ENCODE data around the gene GDPD3.
A peak's percentile ranks its signal among the peaks of the same experiment; 100 is the strongest.

The GDPD3 gene

DNA sequence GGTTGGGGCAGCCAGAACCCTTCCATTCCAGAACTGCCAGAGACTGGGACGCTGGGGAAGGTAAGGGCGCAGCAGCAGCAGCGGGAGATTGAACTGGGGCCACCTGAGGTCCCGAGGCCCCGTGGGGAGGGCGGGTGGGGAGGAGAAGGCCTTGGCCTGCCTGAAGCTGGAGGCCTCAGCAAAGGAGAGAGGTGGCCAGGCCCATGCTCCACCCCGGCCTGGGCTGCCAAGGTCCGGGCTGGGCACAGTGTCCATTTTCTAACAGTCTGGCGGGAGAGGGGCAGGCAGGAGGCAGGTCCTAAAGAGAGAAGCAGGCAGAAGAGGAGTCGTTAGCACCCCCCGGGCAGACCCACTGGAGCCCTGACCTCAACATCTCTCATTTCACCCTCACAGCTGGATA, 1.1 kb upstream of the GDPD3 start:
- no peak overlapping the region for H3K4me3 ChIP-seq (ENCODE audit: low read length in 2 of 2)
- H3K4me1 ChIP-seq (ENCODE audit: control insufficient read depth in 2 of 2, insufficient read depth in 2 of 2, low read length in 2 of 2), result peaks cover 53 to 60% of the 10 kb centered on the region in 2 donors
- H3K27me3 ChIP-seq (ENCODE audit: control insufficient read depth in 2 of 2, insufficient read depth in 2 of 2, low read length in 2 of 2), result no peaks in the 10 kb centered on the region
- peak overlapping the region; percentile 86 to 90 for H3K27ac ChIP-seq (ENCODE audit: low read depth in 2 of 2, low read length in 2 of 2)
- H3K9me3 ChIP-seq (ENCODE audit: control insufficient read depth in 2 of 2, low read length in 2 of 2), result no peaks in the 10 kb centered on the region
- H3K36me3 ChIP-seq (ENCODE audit: control insufficient read depth in 2 of 2, insufficient read depth in 2 of 2, low read length in 2 of 2), result peaks cover 45 to 51% of the 10 kb centered on the region in 2 donors
- peak overlapping the region in 1 of 2 donors; percentile 77 for H3K9ac ChIP-seq (ENCODE audit: low read depth in 1 of 2, low read length in 2 of 2)

- Histone ChIP-seq H3K27ac (ENCODE audit: low read depth in 2 of 2, low read length in 2 of 2) (peak overlapping the region; percentile 86 to 90), H3K27me3 (ENCODE audit: control insufficient read depth in 2 of 2, insufficient read depth in 2 of 2, low read length in 2 of 2) (no peaks in the 10 kb centered on the region), H3K9ac (ENCODE audit: low read depth in 1 of 2, low read length in 2 of 2) (peak overlapping the region; percentile 56 to 77), H3K4me1 (ENCODE audit: control insufficient read depth in 2 of 2, insufficient read depth in 2 of 2, low read length in 2 of 2) (peaks cover 50 to 57% of the 10 kb centered on the region in 2 donors), H3K36me3 (ENCODE audit: control insufficient read depth in 2 of 2, insufficient read depth in 2 of 2, low read length in 2 of 2) (peaks cover 41 to 48% of the 10 kb centered on the region in 2 donors), H3K9me3 (ENCODE audit: control insufficient read depth in 2 of 2, low read length in 2 of 2) (no peaks in the 10 kb centered on the region), H3K4me3 (ENCODE audit: low read length in 2 of 2) (peak overlapping the region in 1 of 2 donors; percentile 49)
Measured at GRCh38 chr16:30113711-30114333, 485 bp upstream of the GDPD3 start.

DNA sequence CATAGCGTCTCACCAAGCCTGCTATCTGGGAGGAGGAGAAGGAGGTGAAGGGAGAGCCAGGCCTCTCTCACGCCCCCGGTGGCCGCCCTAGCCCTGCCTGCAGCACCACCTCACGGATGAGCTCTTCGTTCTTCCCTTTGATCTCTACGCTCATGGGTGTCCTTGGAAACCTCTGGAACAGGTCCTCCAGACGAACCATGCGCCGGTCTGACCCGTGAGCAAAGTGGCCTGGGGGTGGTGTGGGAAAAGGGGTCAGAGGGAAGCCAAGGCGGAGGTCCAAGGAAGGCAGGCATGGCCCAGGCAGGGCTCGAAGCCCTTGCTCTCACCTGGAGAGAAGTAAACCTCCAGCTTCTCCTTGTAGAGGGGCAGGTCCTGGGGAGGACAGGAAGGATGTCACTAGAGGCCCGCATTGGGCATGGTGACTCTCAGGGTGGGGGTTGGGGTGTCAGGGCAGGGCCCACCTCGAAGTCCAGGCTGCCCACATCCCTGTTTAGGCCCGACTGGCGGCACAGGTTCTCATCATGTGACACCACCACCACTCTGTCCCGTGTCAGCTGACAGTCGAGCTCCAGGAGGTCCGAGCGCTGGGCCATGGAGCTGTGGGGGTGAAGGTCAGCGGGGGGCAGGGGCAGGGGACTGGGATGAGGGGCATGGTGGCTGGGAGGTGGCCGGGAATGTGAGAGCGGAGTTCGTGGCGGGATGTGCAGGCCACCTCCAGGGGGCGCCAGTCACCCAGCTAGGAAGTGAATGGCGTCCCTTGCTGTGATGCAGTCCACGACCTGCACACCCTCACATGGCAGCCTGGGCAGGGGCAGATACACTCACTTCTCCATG, 923 bp downstream of the GDPD3 start:
- Histone ChIP-seq H3K27ac (ENCODE audit: low read depth in 2 of 2, low read length in 2 of 2) (peak overlapping the region; percentile 86 to 90), H3K4me1 (ENCODE audit: control insufficient read depth in 2 of 2, insufficient read depth in 2 of 2, low read length in 2 of 2) (peaks cover 38 to 46% of the 10 kb centered on the region in 2 donors), H3K9me3 (ENCODE audit: control insufficient read depth in 2 of 2, low read length in 2 of 2) (no peaks in the 10 kb centered on the region), H3K27me3 (ENCODE audit: control insufficient read depth in 2 of 2, insufficient read depth in 2 of 2, low read length in 2 of 2) (no peaks in the 10 kb centered on the region), H3K4me3 (ENCODE audit: low read length in 2 of 2) (peak overlapping the region in 1 of 2 donors; percentile 49), H3K36me3 (ENCODE audit: control insufficient read depth in 2 of 2, insufficient read depth in 2 of 2, low read length in 2 of 2) (peaks cover 35 to 42% of the 10 kb centered on the region in 2 donors), H3K9ac (ENCODE audit: low read depth in 1 of 2, low read length in 2 of 2) (peak overlapping the region in 1 of 2 donors; percentile 77)

GRCh38 chr16:30110661-30111060, 2.7 kb downstream of the GDPD3 start:
- Histone ChIP-seq H3K4me1 (ENCODE audit: control insufficient read depth in 2 of 2, insufficient read depth in 2 of 2, low read length in 2 of 2) (peaks cover 23 to 28% of the 10 kb centered on the region in 2 donors), H3K9me3 (ENCODE audit: control insufficient read depth in 2 of 2, low read length in 2 of 2) (no peaks in the 10 kb centered on the region), H3K4me3 (ENCODE audit: low read length in 2 of 2) (no peak overlapping the region), H3K36me3 (ENCODE audit: control insufficient read depth in 2 of 2, insufficient read depth in 2 of 2, low read length in 2 of 2) (peaks cover 31 to 33% of the 10 kb centered on the region in 2 donors), H3K27me3 (ENCODE audit: control insufficient read depth in 2 of 2, insufficient read depth in 2 of 2, low read length in 2 of 2) (no peaks in the 10 kb centered on the region), H3K9ac (ENCODE audit: low read depth in 1 of 2, low read length in 2 of 2) (no peak overlapping the region), H3K27ac (ENCODE audit: low read depth in 2 of 2, low read length in 2 of 2) (no peak overlapping the region)

GRCh38 chr16:30108059-30108850, 5.1 kb downstream of the GDPD3 start:
- Histone ChIP-seq H3K9me3 (ENCODE audit: control insufficient read depth in 2 of 2, low read length in 2 of 2) (no peaks in the 10 kb centered on the region), H3K27me3 (ENCODE audit: control insufficient read depth in 2 of 2, insufficient read depth in 2 of 2, low read length in 2 of 2) (no peaks in the 10 kb centered on the region), H3K27ac (ENCODE audit: low read depth in 2 of 2, low read length in 2 of 2) (no peak overlapping the region), H3K36me3 (ENCODE audit: control insufficient read depth in 2 of 2, insufficient read depth in 2 of 2, low read length in 2 of 2) (peaks cover 36 to 45% of the 10 kb centered on the region in 2 donors), H3K4me1 (ENCODE audit: control insufficient read depth in 2 of 2, insufficient read depth in 2 of 2, low read length in 2 of 2) (peaks cover 5 to 7% of the 10 kb centered on the region in 2 donors), H3K9ac (ENCODE audit: low read depth in 1 of 2, low read length in 2 of 2) (no peak overlapping the region), H3K4me3 (ENCODE audit: low read length in 2 of 2) (no peak overlapping the region)

GRCh38 chr16:30104492-30104891, 8.8 kb downstream of the GDPD3 start:
- peaks cover 20 to 31% of the 10 kb centered on the region in 2 donors for H3K36me3 ChIP-seq (ENCODE audit: control insufficient read depth in 2 of 2, insufficient read depth in 2 of 2, low read length in 2 of 2)
- H3K4me1 ChIP-seq (ENCODE audit: control insufficient read depth in 2 of 2, insufficient read depth in 2 of 2, low read length in 2 of 2), result peaks cover 0 to 2% of the 10 kb centered on the region in 2 donors
- H3K9ac ChIP-seq (ENCODE audit: low read depth in 1 of 2, low read length in 2 of 2), result no peak overlapping the region
- no peak overlapping the region for H3K27ac ChIP-seq (ENCODE audit: low read depth in 2 of 2, low read length in 2 of 2)
- H3K4me3 ChIP-seq (ENCODE audit: low read length in 2 of 2), result no peak overlapping the region
- no peaks in the 10 kb centered on the region for H3K27me3 ChIP-seq (ENCODE audit: control insufficient read depth in 2 of 2, insufficient read depth in 2 of 2, low read length in 2 of 2)
- H3K9me3 ChIP-seq (ENCODE audit: control insufficient read depth in 2 of 2, low read length in 2 of 2), result no peaks in the 10 kb centered on the region

DNA sequence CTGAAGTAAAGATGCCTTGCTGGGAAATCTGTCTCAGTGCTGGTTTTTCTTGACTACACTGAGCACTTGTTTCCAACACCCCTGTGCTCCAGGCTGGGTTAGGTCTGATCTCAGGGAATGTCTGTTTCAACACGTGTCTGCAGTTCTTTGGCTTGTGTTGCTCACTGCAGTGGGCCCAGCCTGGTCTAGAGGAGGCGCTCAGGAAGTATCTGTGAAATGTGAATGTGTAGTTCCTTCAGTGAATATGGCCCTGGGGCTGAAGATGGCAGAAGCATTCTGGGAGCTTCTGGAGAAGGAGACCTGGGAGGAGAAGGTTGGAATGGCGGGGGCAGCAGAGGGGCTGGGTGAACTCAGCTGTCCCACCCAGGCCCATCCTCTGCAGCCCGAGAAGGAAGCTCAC, 9.2 kb downstream of the GDPD3 start:
- Histone ChIP-seq H3K27ac (ENCODE audit: low read depth in 2 of 2, low read length in 2 of 2) (no peak overlapping the region), H3K36me3 (ENCODE audit: control insufficient read depth in 2 of 2, insufficient read depth in 2 of 2, low read length in 2 of 2) (peaks cover 19 to 31% of the 10 kb centered on the region in 2 donors), H3K4me3 (ENCODE audit: low read length in 2 of 2) (no peak overlapping the region)

GRCh38 chr16:30096862-30097563, 16.3 kb downstream of the GDPD3 start:
- H3K9ac ChIP-seq (ENCODE audit: low read depth in 1 of 2, low read length in 2 of 2), result peak overlapping the region; percentile 79 to 87
- H3K4me1 ChIP-seq (ENCODE audit: control insufficient read depth in 2 of 2, insufficient read depth in 2 of 2, low read length in 2 of 2), result peaks cover 23 to 25% of the 10 kb centered on the region in 2 donors
- H3K4me3 ChIP-seq (ENCODE audit: low read length in 2 of 2), result peak overlapping the region in 1 of 2 donors; percentile 70
- H3K27me3 ChIP-seq (ENCODE audit: control insufficient read depth in 2 of 2, insufficient read depth in 2 of 2, low read length in 2 of 2), result no peaks in the 10 kb centered on the region
- H3K36me3 ChIP-seq (ENCODE audit: control insufficient read depth in 2 of 2, insufficient read depth in 2 of 2, low read length in 2 of 2), result peaks cover 11 to 14% of the 10 kb centered on the region in 2 donors
- H3K27ac ChIP-seq (ENCODE audit: low read depth in 2 of 2, low read length in 2 of 2), result peak overlapping the region; percentile 88 to 93
- peaks cover 0 to 7% of the 10 kb centered on the region in 2 donors for H3K9me3 ChIP-seq (ENCODE audit: control insufficient read depth in 2 of 2, low read length in 2 of 2)

More for the DNA sequence above, 9.2 kb downstream of the GDPD3 start:
- Histone ChIP-seq H3K27me3 (ENCODE audit: control insufficient read depth in 2 of 2, insufficient read depth in 2 of 2, low read length in 2 of 2) (no peaks in the 10 kb centered on the region), H3K9me3 (ENCODE audit: control insufficient read depth in 2 of 2, low read length in 2 of 2) (no peaks in the 10 kb centered on the region), H3K4me1 (ENCODE audit: control insufficient read depth in 2 of 2, insufficient read depth in 2 of 2, low read length in 2 of 2) (peaks cover 0 to 2% of the 10 kb centered on the region in 2 donors), H3K9ac (ENCODE audit: low read depth in 1 of 2, low read length in 2 of 2) (no peak overlapping the region)

GRCh38 chr16:30096105-30096861, 17.1 kb downstream of the GDPD3 start, which contains the start of gene YPEL3:
Gene YPEL3, minus strand, starts transcription at chr16:30096213. Its CDS starts 731 bp downstream, at chr16:30095482.
- H3K36me3 ChIP-seq (ENCODE audit: control insufficient read depth in 2 of 2, insufficient read depth in 2 of 2, low read length in 2 of 2), result peaks cover 11 to 14% of the 10 kb centered on the region in 2 donors
- H3K27me3 ChIP-seq (ENCODE audit: control insufficient read depth in 2 of 2, insufficient read depth in 2 of 2, low read length in 2 of 2), result no peaks in the 10 kb centered on the region
- H3K9me3 ChIP-seq (ENCODE audit: control insufficient read depth in 2 of 2, low read length in 2 of 2), result peaks cover 0 to 7% of the 10 kb centered on the region in 2 donors
- peaks cover 26 to 28% of the 10 kb centered on the region in 2 donors for H3K4me1 ChIP-seq (ENCODE audit: control insufficient read depth in 2 of 2, insufficient read depth in 2 of 2, low read length in 2 of 2)
- H3K27ac ChIP-seq (ENCODE audit: low read depth in 2 of 2, low read length in 2 of 2), result peak within 1 kb of the TSS; percentile 88 to 93
- peak within 1 kb of the TSS; percentile 87 to 91 for H3K9ac ChIP-seq (ENCODE audit: low read depth in 1 of 2, low read length in 2 of 2)
- peak within 1 kb of the TSS; percentile 74 to 91 for H3K4me3 ChIP-seq (ENCODE audit: low read length in 2 of 2)

All from mucosa of rectum (tissue), 2 donors.